ENCODE results near the gene PRKCE.

- no peak for TF ChIP-seq REST (IDR thresholded peaks at IDR 0.05; ENCODE audit: insufficient read depth in 1 of 2, low read depth in 2 of 2, low read length in 1 of 2)
- TF ChIP-seq CTCF (IDR thresholded peaks at IDR 0.05) = no peak
- TF ChIP-seq POLR2AphosphoS5 (IDR thresholded peaks at IDR 0.05; ENCODE audit: low read depth, low read length) = no peak
- no peak for TF ChIP-seq SIN3A (IDR thresholded peaks at IDR 0.05; ENCODE audit: borderline replicate concordance, insufficient read depth, low read depth, low read length)
- no peak for TF ChIP-seq TCF7L2 (IDR thresholded peaks at IDR 0.05; ENCODE audit: low read depth, low read length)
These were observed 327.6 kb downstream of the PRKCE start for GRCh38 chr2:45979065-45979464.
